ENCODE data around the gene EDA. TPM values are rescaled to one million over a fixed set of nuclear protein-coding genes. Genes with fewer than 3 reads are reported as not detected.

EDA gene
- total and polyA plus RNA-seq, 2 of the 13 experiments (the other 11 are each of a cell fraction or from before 2014, with no cell fraction given) = 8.8 to 11.2 TPM

- Histone ChIP-seq H3K9ac (ENCODE audit: insufficient read depth, low read depth, low read length) (no peak overlapping the region), H3K27ac (ENCODE audit: extremely low read length, insufficient read depth, low read length) (no peak overlapping the region), H3K27me3 (ENCODE audit: control insufficient read depth in 1 of 2, insufficient read depth in 2 of 2, low read length in 2 of 2) (no peaks in the 10 kb centered on the region), H3K4me3 (replicated peaks in 1 of 3; ENCODE audit: insufficient read depth in 1 of 3, low read depth in 2 of 3, low read length in 3 of 3) (no peak overlapping the region), H2AFZ (ENCODE audit: low read length) (no peak overlapping the region), H3K9me3 (ENCODE audit: low read length) (no peaks in the 10 kb centered on the region; the same call in 1 of the 2 replicates), H3K4me1 (ENCODE audit: insufficient read depth, low read length) (no peaks in the 10 kb centered on the region), H3K4me2 (ENCODE audit: low read depth, low read length) (no peak overlapping the region), H3K36me3 (replicated peaks in 1 of 2; ENCODE audit: control insufficient read depth in 1 of 2, insufficient read depth in 2 of 2, low read length in 2 of 2) (no peaks in the 10 kb centered on the region; a peak in 1 of 5 replicates), H3K79me2 (ENCODE audit: insufficient read depth, low read length) (no peaks in the 10 kb centered on the region), H4K20me1 (ENCODE audit: insufficient read depth, low read length) (no peaks in the 10 kb centered on the region)
- intact Hi-C loops (cut with micrococcal nuclease; ENCODE audit: unreplicated experiment) = no loop called here
- POLR2A ChIA-PET = no interaction called here
- WGBS (ENCODE audit: low lambda C conversion rate) = 93% methylated on average over 1 of the region's 1 CpG
- in situ Hi-C loops (cut with HindIII; ENCODE audit: extremely low pct_ligation_motif_present, low pct_unique_long_range_greater_than_20kb) = no loop called here
- BruUV-seq (replicated peaks) = no TSS peak
- TF ChIP-seq JUND (CRISPR knock-in tag; IDR thresholded peaks at IDR 0.05) = no peak
- TF ChIP-seq ARHGAP35 (CRISPR knock-in tag; IDR thresholded peaks at IDR 0.05; ENCODE audit: borderline replicate concordance) = no peak
- TF ChIP-seq CCDC6 (CRISPR knock-in tag; IDR thresholded peaks at IDR 0.05) = no peak
- no peak for TF ChIP-seq ZNF225 (CRISPR knock-in tag; IDR thresholded peaks at IDR 0.05)
- TF ChIP-seq SAP130 (CRISPR knock-in tag; IDR thresholded peaks at IDR 0.05; ENCODE audit: low read depth) = no peak
- TF ChIP-seq ZNF883 (CRISPR knock-in tag; IDR thresholded peaks at IDR 0.05; ENCODE audit: not compliant biosample characterization) = no peak
- no peak for TF ChIP-seq EZH2 (conservative IDR thresholded peaks at IDR 0.05; ENCODE audit: low read depth, low read length)
- no peak for TF ChIP-seq MAFG (CRISPR knock-in tag; IDR thresholded peaks at IDR 0.05)
- TF ChIP-seq ZNF800 (CRISPR knock-in tag; IDR thresholded peaks at IDR 0.05) = no peak
- TF ChIP-seq PPARG (CRISPR knock-in tag; conservative IDR thresholded peaks at IDR 0.05) = no peak
- no peak for TF ChIP-seq TRAFD1 (CRISPR knock-in tag; IDR thresholded peaks at IDR 0.05; ENCODE audit: borderline replicate concordance)
- TF ChIP-seq HNF1B (CRISPR knock-in tag; IDR thresholded peaks at IDR 0.05) = no peak
- FAIRE-seq (no peak), DNase-seq (ENCODE audit: low spot score) (no peak), ATAC-seq (no peak)
- CTCF ChIA-PET (ENCODE audit: low intra/inter-chr PET ratio, low total read pairs) = no interaction called here
Measured at GRCh38 chrX:69884210-69884609, 268.3 kb downstream of the EDA start.
